GM21381 (cell line): ENCODE measurements around the gene LIG3.
A peak's percentile ranks its signal among the peaks of the same experiment; 100 is the strongest.
"Not testable (repeated sequence)": the region's sequence is repeated elsewhere in the genome, so short reads cannot be mapped to it uniquely, and the experiment has no call there.

Experiments
- ATAC-seq: cut with Tn5 transposase; IDR thresholded peaks from one replicate; pipeline ENCODE4 v1.9.1; 2021; ENCODE audit warnings: mild to moderate bottlenecking, moderate library complexity; ENCODE audit not compliant: unreplicated experiment

Gene LIG3

GRCh38 chr17:35030780-35031179 is 50.5 kb downstream of the LIG3 start:
- no peak for ATAC-seq

- no peak for ATAC-seq
Observed at GRCh38 chr17:35038453-35038852, 58.1 kb downstream of the LIG3 start.

- ATAC-seq: peak; percentile 75
Observed at GRCh38 chr17:35041390-35041789, 61.1 kb downstream of the LIG3 start.

- ATAC-seq: no peak
Observed at GRCh38 chr17:35044181-35044580, 63.9 kb downstream of the LIG3 start.

DNA sequence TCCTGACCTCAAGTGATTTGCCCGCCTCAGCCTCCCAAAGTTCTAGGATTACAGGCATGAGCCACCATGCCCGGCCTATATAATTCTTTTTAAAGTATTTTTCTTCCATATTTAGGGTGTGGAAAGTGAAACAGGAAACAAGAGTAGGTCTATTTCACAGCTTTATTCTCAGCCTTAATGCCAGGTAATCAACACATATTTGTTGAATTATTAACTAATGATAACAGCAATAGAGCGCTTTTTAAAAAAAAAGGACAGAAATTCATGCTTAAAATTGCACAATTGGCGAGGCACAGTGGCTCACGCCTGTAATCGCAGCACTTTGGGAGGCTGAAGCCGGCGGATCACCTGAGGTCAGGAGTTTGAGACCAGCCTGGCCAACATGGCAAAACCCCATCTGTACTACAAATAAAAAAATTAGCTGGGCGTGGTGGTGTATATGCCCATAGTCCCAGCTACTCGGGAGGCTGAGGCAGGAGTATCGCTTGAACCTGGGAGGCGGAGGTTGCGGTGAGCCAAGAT is 65.2 kb downstream of the LIG3 start:
- ATAC-seq: not testable (repeated sequence)

GRCh38 chr17:35046245-35046644 is 65.9 kb downstream of the LIG3 start:
- no peak for ATAC-seq

- ATAC-seq: peak; percentile 57
Observed at GRCh38 chr17:35046740-35047283, 66.5 kb downstream of the LIG3 start.

GRCh38 chr17:35048685-35049379 is 68.5 kb downstream of the LIG3 start:
- no peak for ATAC-seq

- no peak for ATAC-seq
Observed at GRCh38 chr17:35050170-35050569, 69.9 kb downstream of the LIG3 start.

- peak; percentile 53 for ATAC-seq
Observed at GRCh38 chr17:35051183-35051578, 70.9 kb downstream of the LIG3 start.

DNA sequence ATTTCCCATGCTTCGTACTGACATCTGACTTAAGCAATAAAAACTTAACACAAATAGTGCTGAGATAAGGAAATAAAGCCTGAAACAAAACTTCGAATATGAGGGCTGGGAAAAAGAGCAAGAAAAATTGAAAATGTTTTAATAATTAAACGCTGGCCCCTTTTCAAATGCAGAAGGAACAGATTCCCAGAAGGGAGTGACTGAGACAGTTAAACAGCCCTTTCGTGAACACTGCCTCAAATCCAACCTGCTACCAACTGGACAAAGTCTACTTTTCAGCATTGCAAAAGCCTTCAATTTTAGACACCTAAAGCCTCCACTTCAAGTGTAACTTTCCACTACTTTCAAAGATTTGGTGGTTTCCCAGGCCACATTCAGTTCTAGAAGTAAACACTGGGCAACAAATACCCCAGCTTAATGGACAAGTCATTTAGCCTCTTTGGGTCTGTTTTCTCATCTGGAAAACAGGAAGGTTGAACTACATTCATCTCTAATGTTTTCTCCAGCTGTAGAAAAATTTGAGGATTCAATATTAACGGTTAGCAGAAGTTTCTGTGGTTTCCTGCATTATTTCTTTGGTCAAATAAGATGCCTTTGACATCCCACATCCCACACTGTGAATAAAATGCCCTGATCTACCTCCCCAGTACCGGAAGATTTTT is 71.4 kb downstream of the LIG3 start:
- no peak for ATAC-seq

DNA sequence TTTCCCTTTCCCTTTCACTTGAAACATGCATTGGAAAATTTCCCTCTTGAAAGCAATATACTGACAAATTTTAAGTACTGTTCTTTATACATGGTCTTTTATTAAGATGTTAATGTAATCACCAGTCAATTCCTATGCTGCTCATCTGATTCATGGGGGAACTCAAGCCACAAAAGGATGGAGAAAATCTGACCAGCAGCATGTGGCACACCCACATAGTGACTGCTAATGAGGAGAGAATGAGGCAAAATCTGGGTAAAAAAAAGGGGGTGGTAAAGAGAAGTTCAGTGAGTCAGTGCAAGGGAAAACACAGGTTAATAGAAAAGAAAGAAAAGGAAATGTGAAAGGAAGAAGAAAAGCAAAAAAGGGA is 71.9 kb downstream of the LIG3 start:
- ATAC-seq: no peak

DNA sequence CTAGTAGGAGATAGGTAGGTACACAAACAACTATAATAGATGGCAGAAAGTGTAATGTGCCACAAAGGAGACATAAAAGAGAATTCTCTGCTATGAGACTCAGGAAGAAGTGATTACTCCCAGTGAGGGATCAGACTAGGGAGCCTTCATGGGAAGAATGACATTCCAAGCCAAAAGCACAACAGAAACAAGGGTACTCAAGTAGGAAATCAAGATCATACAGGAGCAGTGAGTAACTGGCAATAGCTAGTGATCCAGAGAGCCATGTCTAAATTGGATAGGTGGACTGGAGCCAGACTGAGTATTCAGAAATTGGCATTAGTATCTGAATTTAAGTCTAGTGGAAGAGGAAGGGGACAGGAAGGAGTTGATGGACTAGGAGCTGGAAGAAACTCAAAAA is 72.5 kb downstream of the LIG3 start:
- no peak for ATAC-seq

GRCh38 chr17:35053204-35053603 is 72.9 kb downstream of the LIG3 start:
- ATAC-seq: no peak

- no peak for ATAC-seq
Observed at GRCh38 chr17:35056013-35056412, 75.7 kb downstream of the LIG3 start.

- ATAC-seq: no peak
Observed at GRCh38 chr17:35057332-35057915, 77.1 kb downstream of the LIG3 start.
